Measurements from ENCODE around the gene SLC46A1. TPM values are rescaled to one million over a fixed set of nuclear protein-coding genes. Genes with fewer than 3 reads are reported as not detected.

Gene SLC46A1
- total RNA-seq, 8 experiments from 2014 or later = 6.5 to 19.3 (median 11.0) TPM

- 0 to 100% (median 83%) methylated on average over 1 to 4 of the region's 6 CpGs; no CpG with 5 or more reads in 3 of the 10 experiments for WGBS, 10 experiments
- H3K4me1 ChIP-seq (replicated peaks in 1 of 2) = peaks cover 0 to 3% of the 10 kb centered on the region in 2 donors
- ATAC-seq (replicated peaks in 6 of 8) = peak in 4 of 8 experiments; percentile 23 to 54 (median 51)
- H3K4me3 ChIP-seq = no peak overlapping the region
- peak overlapping the region in 1 of 2 donors; percentile 67 for H3K27ac ChIP-seq
- in situ Hi-C loops (cut with MboI; ENCODE audit: low pct_unique_long_range_greater_than_20kb in 2 of 9, low sequenced_read_pairs in 9 of 9, unreplicated experiment in 9 of 9) = loop anchor here in 1 of 9 experiments (25.0 kb wide), 1 partner anchor 89 kb away; no protein-coding TSS in a partner anchor
These were observed 7.6 kb downstream of the SLC46A1 start for GRCh38 chr17:28398280-28398981.

DNA sequence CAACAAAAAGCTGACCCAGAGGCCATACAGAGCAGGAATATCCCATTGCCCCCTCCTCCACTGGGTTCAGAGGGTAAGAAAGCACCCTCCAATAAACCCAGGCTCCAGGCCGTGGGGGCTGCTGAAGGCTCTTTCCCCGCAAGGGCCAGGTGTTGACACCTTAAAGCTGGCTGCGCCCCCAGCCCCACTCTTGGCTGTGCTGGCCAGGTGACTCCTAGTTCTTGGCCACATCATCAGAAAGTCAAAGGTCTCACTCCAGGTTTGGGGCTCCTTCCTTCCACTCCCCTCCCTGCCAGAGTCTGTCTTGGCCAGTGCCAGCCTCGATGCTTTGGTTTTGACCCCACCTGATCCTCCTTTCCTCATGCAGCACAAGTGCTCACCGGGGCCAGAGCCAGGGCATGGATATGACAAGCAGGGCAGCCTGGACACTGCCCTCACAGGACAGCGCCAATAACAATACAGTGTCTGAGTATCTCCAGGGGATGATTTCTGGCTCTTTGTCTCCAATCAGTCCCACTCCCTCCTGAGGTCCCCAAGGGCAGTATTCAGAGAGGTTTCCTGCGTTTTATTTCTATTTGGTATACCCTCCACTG, 8.2 kb downstream of the SLC46A1 start:
- WGBS, 10 experiments = 40 to 100% (median 57%) methylated on average over 1 to 4 of the region's 7 CpGs; no CpG with 5 or more reads in 4 of the 10 experiments
- H3K4me1 ChIP-seq (replicated peaks in 1 of 2) = peaks cover 0 to 3% of the 10 kb centered on the region in 2 donors
- ATAC-seq (replicated peaks in 6 of 8) = peak in 4 of 8 experiments; percentile 8 to 24 (median 20)
- in situ Hi-C loops (cut with MboI; ENCODE audit: low pct_unique_long_range_greater_than_20kb in 2 of 9, low sequenced_read_pairs in 9 of 9, unreplicated experiment in 9 of 9) = loop anchor here in 1 of 9 experiments (25.0 kb wide), 1 partner anchor 90 kb away; no protein-coding TSS in a partner anchor
- no peak overlapping the region for H3K4me3 ChIP-seq
- H3K27ac ChIP-seq = peak overlapping the region in 1 of 2 donors; percentile 67

- ATAC-seq (replicated peaks in 6 of 8) = no peak
- H3K4me1 ChIP-seq (replicated peaks in 1 of 2) = peaks cover 0 to 3% of the 10 kb centered on the region in 2 donors
- H3K27ac ChIP-seq = no peak overlapping the region
- no peak overlapping the region for H3K4me3 ChIP-seq
- 90 to 100% (median 93%) methylated on average over 2 to 3 of the region's 3 CpGs; no CpG with 5 or more reads in 7 of the 10 experiments for WGBS, 10 experiments
- in situ Hi-C loops (cut with MboI; ENCODE audit: low pct_unique_long_range_greater_than_20kb in 2 of 9, low sequenced_read_pairs in 9 of 9, unreplicated experiment in 9 of 9) = loop anchor here in 1 of 9 experiments (25.0 kb wide), 1 partner anchor 90 kb away; no protein-coding TSS in a partner anchor
These were observed 8.7 kb downstream of the SLC46A1 start for GRCh38 chr17:28397275-28397674.

GRCh38 chr17:28396635-28397239, 9.3 kb downstream of the SLC46A1 start:
- ATAC-seq (replicated peaks in 6 of 8) = peak in 1 of 8 experiments; percentile 13
- in situ Hi-C loops (cut with MboI; ENCODE audit: low pct_unique_long_range_greater_than_20kb in 2 of 9, low sequenced_read_pairs in 9 of 9, unreplicated experiment in 9 of 9) = loop anchor here in 1 of 9 experiments (25.0 kb wide), 1 partner anchor 91 kb away; no protein-coding TSS in a partner anchor
- Histone ChIP-seq H3K4me3 (no peak overlapping the region), H3K27ac (no peak overlapping the region), H3K4me1 (replicated peaks in 1 of 2) (peaks cover 0 to 3% of the 10 kb centered on the region in 2 donors)
- 89 to 100% (median 95%) methylated on average over 1 to 4 of the region's 6 CpGs; no CpG with 5 or more reads in 6 of the 10 experiments for WGBS, 10 experiments

GRCh38 chr17:28395968-28396367, 10.0 kb downstream of the SLC46A1 start:
- ATAC-seq (replicated peaks in 6 of 8) = no peak
- in situ Hi-C loops (cut with MboI; ENCODE audit: low pct_unique_long_range_greater_than_20kb in 2 of 9, low sequenced_read_pairs in 9 of 9, unreplicated experiment in 9 of 9) = loop anchor here in 1 of 9 experiments (25.0 kb wide), 1 partner anchor 91 kb away; no protein-coding TSS in a partner anchor
- peaks cover 0 to 3% of the 10 kb centered on the region in 2 donors for H3K4me1 ChIP-seq (replicated peaks in 1 of 2)
- WGBS, 10 experiments = 0 to 100% (median 70%) methylated on average over 1 to 2 of the region's 6 CpGs; no CpG with 5 or more reads in 6 of the 10 experiments
- H3K27ac ChIP-seq = no peak overlapping the region
- no peak overlapping the region for H3K4me3 ChIP-seq

- no peak overlapping the region for H3K4me3 ChIP-seq
- WGBS, 10 experiments = 0 to 100% (median 71%) methylated on average over 1 of the region's 2 CpGs; no CpG with 5 or more reads in 7 of the 10 experiments
- H3K27ac ChIP-seq = no peak overlapping the region
- no peak for ATAC-seq (replicated peaks in 6 of 8)
- in situ Hi-C loops (cut with MboI; ENCODE audit: low pct_unique_long_range_greater_than_20kb in 2 of 9, low sequenced_read_pairs in 9 of 9, unreplicated experiment in 9 of 9) = loop anchor here in 1 of 9 experiments (25.0 kb wide), 1 partner anchor 92 kb away; no protein-coding TSS in a partner anchor
- H3K4me1 ChIP-seq (replicated peaks in 1 of 2) = peaks cover 0 to 3% of the 10 kb centered on the region in 2 donors
These were observed 10.6 kb downstream of the SLC46A1 start for GRCh38 chr17:28395426-28395825.

DNA sequence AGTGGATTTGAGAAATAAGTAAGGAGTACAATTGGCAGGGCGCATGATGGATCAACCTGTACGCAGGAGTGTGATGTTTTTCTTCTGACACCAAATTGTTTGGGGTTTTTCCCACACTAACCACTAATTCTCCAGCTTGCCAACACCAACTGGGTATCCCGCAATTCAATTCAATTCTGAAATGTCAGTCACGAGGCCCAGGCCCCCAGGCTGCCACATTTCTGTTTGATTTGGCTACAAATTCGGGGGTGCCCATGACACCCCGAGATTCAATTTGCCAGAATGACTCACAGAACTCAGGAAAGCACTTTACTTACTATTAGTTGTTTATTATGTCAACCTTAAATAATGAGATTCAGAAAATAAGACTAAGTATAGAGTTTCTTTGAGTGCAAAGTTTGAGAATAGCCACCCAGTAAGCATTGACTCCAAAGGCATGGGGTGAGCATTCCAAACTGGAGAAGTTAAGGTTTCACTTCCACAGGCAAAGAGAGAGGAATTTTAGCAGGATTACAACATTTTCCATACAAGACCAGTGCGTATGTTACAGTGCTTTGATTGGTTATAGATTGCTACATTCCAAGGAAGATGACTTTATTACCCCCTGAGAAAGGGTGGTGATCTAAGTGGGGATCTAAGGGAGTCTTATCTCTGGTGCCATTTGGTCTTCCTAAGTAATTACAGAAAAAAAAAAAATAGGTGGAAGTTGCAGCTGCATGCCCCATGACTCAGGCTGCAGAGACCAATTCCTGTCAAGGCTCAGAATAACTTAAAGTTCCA, 11.5 kb downstream of the SLC46A1 start:
- H3K4me3 ChIP-seq = no peak overlapping the region
- H3K4me1 ChIP-seq (replicated peaks in 1 of 2) = peaks cover 0 to 3% of the 10 kb centered on the region in 2 donors
- 28 to 100% (median 74%) methylated on average over 1 to 7 of the region's 7 CpGs; no CpG with 5 or more reads in 1 of the 10 experiments for WGBS, 10 experiments
- in situ Hi-C loops (cut with MboI; ENCODE audit: low pct_unique_long_range_greater_than_20kb in 2 of 9, low sequenced_read_pairs in 9 of 9, unreplicated experiment in 9 of 9) = loop anchor here in 1 of 9 experiments (25.0 kb wide), 1 partner anchor 93 kb away; no protein-coding TSS in a partner anchor
- H3K27ac ChIP-seq = no peak overlapping the region
- ATAC-seq (replicated peaks in 6 of 8) = no peak

- Histone ChIP-seq H3K4me1 (replicated peaks in 1 of 2) (no peaks in the 10 kb centered on the region), H3K4me3 (no peak overlapping the region), H3K27ac (no peak overlapping the region)
- 31 to 90% (median 70%) methylated on average over 1 to 9 of the region's 10 CpGs; no CpG with 5 or more reads in 1 of the 10 experiments for WGBS, 10 experiments
- peak in 1 of 8 experiments; percentile 43 for ATAC-seq (replicated peaks in 6 of 8)
- in situ Hi-C loops (cut with MboI; ENCODE audit: low pct_unique_long_range_greater_than_20kb in 2 of 9, low sequenced_read_pairs in 9 of 9, unreplicated experiment in 9 of 9) = loop anchor here in 1 of 9 experiments (25.0 kb wide), 1 partner anchor 95 kb away; no protein-coding TSS in a partner anchor
These were observed 13.5 kb downstream of the SLC46A1 start for GRCh38 chr17:28392491-28392890.

- no peak overlapping the region for H3K4me3 ChIP-seq
- in situ Hi-C loops (cut with MboI; ENCODE audit: low pct_unique_long_range_greater_than_20kb in 2 of 9, low sequenced_read_pairs in 9 of 9, unreplicated experiment in 9 of 9) = loop anchor here in 1 of 9 experiments (25.0 kb wide), 1 partner anchor 96 kb away; no protein-coding TSS in a partner anchor
- ATAC-seq (replicated peaks in 6 of 8) = no peak
- no peaks in the 10 kb centered on the region for H3K4me1 ChIP-seq (replicated peaks in 1 of 2)
- 0% methylated on average over 1 of the region's 2 CpGs; no CpG with 5 or more reads in 9 of the 10 experiments for whole genome bisulfite sequencing, 10 experiments
- no peak overlapping the region for H3K27ac ChIP-seq
These were observed 14.6 kb downstream of the SLC46A1 start for GRCh38 chr17:28391401-28391800.

DNA sequence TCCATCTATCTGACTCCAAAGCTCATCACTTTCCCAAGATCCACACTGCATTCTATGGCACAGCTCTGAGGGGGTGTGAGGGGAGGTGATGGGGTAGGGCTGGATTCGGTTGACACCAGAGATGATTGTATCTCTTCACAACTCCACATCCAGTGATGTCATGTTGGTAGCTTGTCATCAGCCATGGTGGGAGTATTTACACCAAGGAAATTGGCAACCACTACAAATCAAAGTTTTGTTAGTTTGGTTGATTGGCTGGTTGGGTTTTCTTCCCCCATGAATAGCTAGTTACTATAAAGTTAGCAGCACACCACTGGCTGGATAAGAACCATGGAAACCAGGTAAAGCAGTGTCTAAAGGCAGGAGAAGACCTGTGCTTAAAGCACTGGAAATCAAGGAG, 15.0 kb downstream of the SLC46A1 start:
- no peaks in the 10 kb centered on the region for H3K4me1 ChIP-seq (replicated peaks in 1 of 2)
- no peak overlapping the region for H3K4me3 ChIP-seq
- no peak overlapping the region for H3K27ac ChIP-seq
- in situ Hi-C loops (cut with MboI; ENCODE audit: low pct_unique_long_range_greater_than_20kb in 2 of 9, low sequenced_read_pairs in 9 of 9, unreplicated experiment in 9 of 9) = loop anchor here in 1 of 9 experiments (25.0 kb wide), 1 partner anchor 96 kb away; no protein-coding TSS in a partner anchor
- ATAC-seq (replicated peaks in 6 of 8) = no peak
- no CpG with 5 or more reads among the region's 1 CpG for WGBS, 10 experiments

DNA sequence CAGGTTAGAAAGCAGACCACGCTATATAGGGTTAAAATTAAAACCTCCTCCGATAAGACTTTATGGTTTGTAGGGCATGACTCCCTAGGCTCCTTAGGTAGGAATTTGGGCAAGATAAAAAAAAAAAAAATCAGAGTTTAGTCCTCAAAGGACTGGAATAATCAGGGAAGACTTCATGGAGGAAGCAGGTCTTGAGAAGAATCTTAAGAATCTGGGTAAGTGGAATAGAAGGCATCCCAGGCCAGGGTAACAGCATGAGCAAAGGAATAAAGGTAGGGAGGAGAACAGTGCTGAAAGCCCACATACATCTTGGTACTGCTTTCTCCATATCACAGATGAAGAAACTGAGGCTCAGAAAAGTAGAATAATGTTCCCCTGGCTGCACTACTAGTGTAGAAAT, 15.4 kb downstream of the SLC46A1 start:
- no peak for ATAC-seq (replicated peaks in 6 of 8)

DNA sequence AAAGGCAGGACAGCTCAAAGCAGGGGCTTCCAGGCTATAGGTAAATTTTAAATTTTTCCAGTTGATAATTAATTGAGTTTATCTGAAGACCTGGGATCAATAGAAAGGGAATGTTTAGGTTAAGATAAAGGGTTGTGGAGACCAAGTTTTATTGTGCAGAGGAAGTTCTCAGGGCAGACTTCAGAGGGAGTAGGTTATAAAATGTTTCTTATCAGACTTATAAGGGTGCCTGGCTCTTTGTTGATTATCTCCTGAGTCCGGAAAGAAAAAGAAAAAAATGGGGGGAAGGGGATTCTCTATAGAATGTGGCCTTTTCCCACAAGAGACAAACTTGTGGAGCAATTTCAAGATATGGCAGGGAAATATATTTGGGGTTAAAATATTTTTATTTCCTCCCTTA, 15.9 kb downstream of the SLC46A1 start:
- ATAC-seq (replicated peaks in 6 of 8) = no peak
- in situ Hi-C loops (cut with MboI; ENCODE audit: low pct_unique_long_range_greater_than_20kb in 2 of 9, low sequenced_read_pairs in 9 of 9, unreplicated experiment in 9 of 9) = loop anchor here in 1 of 9 experiments (25.0 kb wide), 1 partner anchor 97 kb away; no protein-coding TSS in a partner anchor
- Histone ChIP-seq H3K27ac (no peak overlapping the region), H3K4me3 (no peak overlapping the region), H3K4me1 (replicated peaks in 1 of 2) (no peaks in the 10 kb centered on the region)
- 67 to 100% (median 87%) methylated on average over 1 of the region's 1 CpG; no CpG with 5 or more reads in 2 of the 10 experiments for WGBS, 10 experiments

More for the DNA sequence above, 15.4 kb downstream of the SLC46A1 start:
- Histone ChIP-seq H3K4me1 (replicated peaks in 1 of 2) (no peaks in the 10 kb centered on the region), H3K27ac (no peak overlapping the region), H3K4me3 (no peak overlapping the region)
- in situ Hi-C loops (cut with MboI; ENCODE audit: low pct_unique_long_range_greater_than_20kb in 2 of 9, low sequenced_read_pairs in 9 of 9, unreplicated experiment in 9 of 9) = loop anchor here in 1 of 9 experiments (25.0 kb wide), 1 partner anchor 97 kb away; no protein-coding TSS in a partner anchor
- WGBS, 10 experiments = 87 to 100% (median 100%) methylated on average over 1 to 2 of the region's 2 CpGs
